Osteoblast (primary cell): ENCODE measurements around the gene KDM6B. TPM values are rescaled to one million over a fixed set of nuclear protein-coding genes. Genes with fewer than 3 reads are reported as not detected.

Experiments used
- DNase-seq: peaks from one replicate; pipeline ENCODE4 v3.0.0; 2011; ENCODE audit warnings: low spot score, mixed read lengths; ENCODE audit not compliant: insufficient read length; ENCODE audit errors: missing footprints
- H2AFZ ChIP-seq: 2 replicates; pipeline ENCODE4 v1.6.0; 2011; ENCODE audit warnings: mild to moderate bottlenecking, low read length
- H3K27ac ChIP-seq: 2 replicates; pipeline ENCODE4 v1.5.1; 2011; ENCODE audit warnings: mild to moderate bottlenecking, low read depth, low read length, moderate library complexity
- H3K27me3 ChIP-seq: 2 replicates; pipeline ENCODE4 v1.6.0; 2012; ENCODE audit warnings: mild to moderate bottlenecking, control low read depth, inconsistent platforms, low read length, moderate library complexity; ENCODE audit not compliant: insufficient read depth
- H3K36me3 ChIP-seq: 2 replicates; pipeline ENCODE4 v1.5.1; 2011; ENCODE audit warnings: mild to moderate bottlenecking, low read length, control low read depth, moderate library complexity; ENCODE audit not compliant: insufficient read depth
- H3K4me1 ChIP-seq: 2 replicates; pipeline ENCODE4 v1.5.1; 2011; ENCODE audit warnings: mild to moderate bottlenecking, low read length, control low read depth, moderate library complexity; ENCODE audit not compliant: insufficient read depth
- H3K4me2 ChIP-seq: 2 replicates; pipeline ENCODE4 v1.6.0; 2011; ENCODE audit warnings: mild to moderate bottlenecking, low read length; ENCODE audit not compliant: insufficient read depth
- H3K4me3 ChIP-seq: fragments of 200-600 bp; sonication (generic); 3 replicates; pipeline ENCODE4 v1.5.1; 2012; ENCODE audit warnings: mild to moderate bottlenecking, low read length, inconsistent platforms; ENCODE audit not compliant: insufficient read depth
- H3K79me2 ChIP-seq: 2 replicates; pipeline ENCODE4 v1.6.0; 2012; ENCODE audit warnings: mild to moderate bottlenecking, low read length, control low read depth, inconsistent platforms; ENCODE audit not compliant: insufficient read depth
- H3K9me3 ChIP-seq: 2 replicates; pipeline ENCODE4 v1.5.1; 2011; ENCODE audit warnings: low read depth, low read length, control low read depth
- H4K20me1 ChIP-seq: 2 replicates; pipeline ENCODE4 v1.6.0; 2012; ENCODE audit warnings: mild to moderate bottlenecking, low read length, control low read depth; ENCODE audit not compliant: insufficient read depth
- total RNA-seq: library from RNA; depleted of rRNA; stranded (reverse); fragments of >200 nt; gene quantifications from 2 replicates; pipeline ENCODE4 v1.2.3, GENCODE V29; 2012
- TF ChIP-seq, protein P1 (sequence below): IDR thresholded peaks from 2 replicates; pipeline ENCODE4 v1.5.1; 2011; ENCODE audit warnings: mild to moderate bottlenecking, low read depth, low read length, moderate library complexity; ENCODE audit errors: extremely low read depth

The KDM6B gene
- total RNA-seq, 1 donor, result 12.3 TPM

DNA sequence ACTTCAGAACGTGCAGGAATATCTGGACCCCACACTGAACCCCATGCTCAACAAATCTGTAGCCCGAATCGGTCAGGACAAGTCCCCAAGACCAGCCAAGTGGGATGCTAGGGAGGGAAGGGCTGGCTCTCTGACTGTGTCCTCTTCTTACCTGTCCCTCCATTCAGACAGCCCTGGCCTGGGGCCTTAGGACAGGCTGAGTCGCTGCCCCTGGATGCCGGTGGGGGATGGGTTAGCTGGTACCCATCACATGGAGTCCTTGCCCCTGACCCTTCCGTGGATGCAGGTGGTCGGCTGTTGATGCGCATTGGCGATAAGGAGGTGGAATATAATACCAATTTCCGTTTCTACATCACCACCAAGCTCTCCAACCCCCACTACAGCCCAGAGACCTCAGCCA is 16.0 kb upstream of the KDM6B start:
- H3K4me2 ChIP-seq, result no peak overlapping the region
- no peaks in the 10 kb centered on the region for H3K79me2 ChIP-seq
- no peaks in the 10 kb centered on the region for H3K36me3 ChIP-seq
- H3K9me3 ChIP-seq, result no peaks in the 10 kb centered on the region
- H3K4me1 ChIP-seq, result no peaks in the 10 kb centered on the region
- DNase-seq, result no peak
- H3K27ac ChIP-seq, result no peak overlapping the region
- H3K27me3 ChIP-seq, result peaks cover 10% of the 10 kb centered on the region
- TF ChIP-seq, protein P1, sequence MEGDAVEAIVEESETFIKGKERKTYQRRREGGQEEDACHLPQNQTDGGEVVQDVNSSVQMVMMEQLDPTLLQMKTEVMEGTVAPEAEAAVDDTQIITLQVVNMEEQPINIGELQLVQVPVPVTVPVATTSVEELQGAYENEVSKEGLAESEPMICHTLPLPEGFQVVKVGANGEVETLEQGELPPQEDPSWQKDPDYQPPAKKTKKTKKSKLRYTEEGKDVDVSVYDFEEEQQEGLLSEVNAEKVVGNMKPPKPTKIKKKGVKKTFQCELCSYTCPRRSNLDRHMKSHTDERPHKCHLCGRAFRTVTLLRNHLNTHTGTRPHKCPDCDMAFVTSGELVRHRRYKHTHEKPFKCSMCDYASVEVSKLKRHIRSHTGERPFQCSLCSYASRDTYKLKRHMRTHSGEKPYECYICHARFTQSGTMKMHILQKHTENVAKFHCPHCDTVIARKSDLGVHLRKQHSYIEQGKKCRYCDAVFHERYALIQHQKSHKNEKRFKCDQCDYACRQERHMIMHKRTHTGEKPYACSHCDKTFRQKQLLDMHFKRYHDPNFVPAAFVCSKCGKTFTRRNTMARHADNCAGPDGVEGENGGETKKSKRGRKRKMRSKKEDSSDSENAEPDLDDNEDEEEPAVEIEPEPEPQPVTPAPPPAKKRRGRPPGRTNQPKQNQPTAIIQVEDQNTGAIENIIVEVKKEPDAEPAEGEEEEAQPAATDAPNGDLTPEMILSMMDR, result no peak
- no peaks in the 10 kb centered on the region for H4K20me1 ChIP-seq
- H3K4me3 ChIP-seq, result no peak overlapping the region
- no peak overlapping the region for H2AFZ ChIP-seq

- DNase-seq, result no peak
- H3K4me2 ChIP-seq, result no peak overlapping the region
- H4K20me1 ChIP-seq, result no peaks in the 10 kb centered on the region
- H3K79me2 ChIP-seq, result no peaks in the 10 kb centered on the region
- no peaks in the 10 kb centered on the region for H3K4me1 ChIP-seq
- H3K27me3 ChIP-seq, result peaks cover 10% of the 10 kb centered on the region
- no peaks in the 10 kb centered on the region for H3K9me3 ChIP-seq
- H2AFZ ChIP-seq, result no peak overlapping the region
- no peaks in the 10 kb centered on the region for H3K36me3 ChIP-seq
- no peak overlapping the region for H3K27ac ChIP-seq
- TF ChIP-seq, protein P1, result no peak
- H3K4me3 ChIP-seq, result no peak overlapping the region
Measured at GRCh38 chr17:7818746-7819645, 15.0 kb upstream of the KDM6B start.

DNA sequence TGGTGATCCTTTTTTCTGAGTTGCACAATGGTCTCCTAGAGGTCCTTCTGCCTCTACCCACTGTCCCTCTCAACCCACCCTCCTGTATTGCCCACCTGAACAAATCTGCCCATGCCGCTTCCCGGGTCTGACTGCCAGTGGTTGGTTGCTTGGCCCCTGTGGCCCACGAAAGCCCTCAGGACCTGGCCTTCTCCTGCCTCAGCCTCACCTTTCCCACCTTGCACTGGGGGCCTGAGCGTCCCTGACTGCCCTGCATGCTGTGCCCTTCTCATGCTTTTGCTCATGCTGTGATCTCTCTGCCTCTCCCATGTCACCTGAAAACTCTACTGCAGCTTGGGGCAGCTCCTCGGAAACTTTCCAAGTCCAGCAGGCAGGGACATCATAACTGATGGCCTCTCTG is 13.8 kb upstream of the KDM6B start:
- Histone ChIP-seq H3K4me2 (no peak overlapping the region), H4K20me1 (no peaks in the 10 kb centered on the region), H3K4me1 (peaks cover under 1% of the 10 kb centered on the region), H2AFZ (no peak overlapping the region), H3K27ac (no peak overlapping the region), H3K36me3 (no peaks in the 10 kb centered on the region), H3K27me3 (peaks cover 10% of the 10 kb centered on the region), H3K4me3 (no peak overlapping the region), H3K9me3 (no peaks in the 10 kb centered on the region), H3K79me2 (no peaks in the 10 kb centered on the region)
- TF ChIP-seq, protein P1, result no peak
- no peak for DNase-seq

- no peaks in the 10 kb centered on the region for H3K79me2 ChIP-seq
- no peak overlapping the region for H3K27ac ChIP-seq
- H3K9me3 ChIP-seq, result no peaks in the 10 kb centered on the region
- DNase-seq, result no peak
- TF ChIP-seq, protein P1, result no peak
- H3K27me3 ChIP-seq, result peaks cover 4% of the 10 kb centered on the region
- H3K4me2 ChIP-seq, result no peak overlapping the region
- H4K20me1 ChIP-seq, result no peaks in the 10 kb centered on the region
- peaks cover 6% of the 10 kb centered on the region for H3K4me1 ChIP-seq
- no peak overlapping the region for H2AFZ ChIP-seq
- H3K36me3 ChIP-seq, result no peaks in the 10 kb centered on the region
- no peak overlapping the region for H3K4me3 ChIP-seq
Measured at GRCh38 chr17:7822126-7822525, 11.9 kb upstream of the KDM6B start.
